OCI-LY1 (cell line): Measurements from ENCODE around the gene KLF15.

Experiments used
- H2AFZ ChIP-seq: fragments of 200-600 bp; sonication (generic), shearing (Covaris generic); 2 replicates; pipeline ENCODE4 v1.6.0; 2014; ENCODE audit warnings: antibody characterized with exemption, mild to moderate bottlenecking, low read length
- H3F3A ChIP-seq: fragments of 200-600 bp; sonication (generic), shearing (Covaris generic); 2 replicates; pipeline ENCODE4 v1.6.0; 2014; ENCODE audit warnings: mild to moderate bottlenecking, antibody characterized with exemption, low read length, moderate library complexity; ENCODE audit not compliant: insufficient read depth
- H3K27ac ChIP-seq: fragments of 200-600 bp; sonication (generic); 2 replicates; pipeline ENCODE4 v1.5.1; 2014; ENCODE audit warnings: low read length, mixed run types, mild to moderate bottlenecking, low read depth; ENCODE audit not compliant: poor library complexity, severe bottlenecking
- H3K27me3 ChIP-seq: fragments of 200-600 bp; sonication (generic); 2 replicates; pipeline ENCODE4 v1.6.0; 2014; ENCODE audit warnings: antibody characterized with exemption, mild to moderate bottlenecking, low read length, moderate library complexity; ENCODE audit not compliant: insufficient read depth
- H3K36me3 ChIP-seq: fragments of 200-600 bp; sonication (generic); 2 replicates; pipeline ENCODE4 v1.6.1; 2014; ENCODE audit warnings: mild to moderate bottlenecking, antibody characterized with exemption, low read length, moderate library complexity, mixed read lengths; ENCODE audit not compliant: insufficient read depth
- H3K4me1 ChIP-seq: fragments of 200-600 bp; sonication (generic); 2 replicates; pipeline ENCODE4 v1.5.1; 2014; ENCODE audit warnings: mild to moderate bottlenecking, low read length, moderate library complexity; ENCODE audit not compliant: insufficient read depth, severe bottlenecking
- H3K4me2 ChIP-seq: fragments of 200-600 bp; sonication (generic), shearing (Covaris generic); 2 replicates; pipeline ENCODE4 v1.6.1; 2014; ENCODE audit warnings: low read length
- H3K4me3 ChIP-seq: fragments of 200-600 bp; sonication (generic); 2 replicates; pipeline ENCODE4 v1.5.1; 2014; ENCODE audit warnings: low read length, low read depth, mild to moderate bottlenecking, mixed read lengths; ENCODE audit not compliant: poor library complexity, severe bottlenecking
- H3K79me2 ChIP-seq: fragments of 200-600 bp; shearing (Covaris generic); 2 replicates; pipeline ENCODE4 v1.6.1; 2016; ENCODE audit warnings: mixed run types, low read length, mixed read lengths; ENCODE audit not compliant: insufficient read depth
- H3K9ac ChIP-seq: fragments of 200-600 bp; sonication (generic), shearing (Covaris generic); 2 replicates; pipeline ENCODE4 v1.6.1; 2014; ENCODE audit warnings: mild to moderate bottlenecking, low read length, mixed read lengths
- H3K9me2 ChIP-seq: fragments of 200-600 bp; sonication (generic), shearing (Covaris generic); 2 replicates; pipeline ENCODE4 v1.6.1; 2014; ENCODE audit warnings: low read depth, mild to moderate bottlenecking, low read length, mixed read lengths
- H3K9me3 ChIP-seq: fragments of 200-600 bp; shearing (Covaris generic); 2 replicates; pipeline ENCODE4 v1.6.1; 2014; ENCODE audit warnings: low read length, mixed read lengths
- H4K20me1 ChIP-seq: fragments of 200-600 bp; sonication (generic), shearing (Covaris generic); 2 replicates; pipeline ENCODE4 v1.6.0; 2016; ENCODE audit warnings: mild to moderate bottlenecking, low read length; ENCODE audit not compliant: insufficient read depth
- EZH2 ChIP-seq: fragments of 200-600 bp; sonication (generic), shearing (Covaris generic); IDR thresholded peaks from 2 replicates; pipeline ENCODE4 v1.8.0; 2017; ENCODE audit warnings: borderline replicate concordance, mixed run types, mild to moderate bottlenecking, antibody characterized with exemption, low read length, moderate library complexity, mixed read lengths
- TF ChIP-seq, protein P1 (sequence below): fragments of 200-600 bp; sonication (generic), shearing (Covaris generic); IDR thresholded peaks from 2 replicates; pipeline ENCODE4 v1.5.1; 2017; ENCODE audit warnings: mild to moderate bottlenecking, antibody characterized with exemption, low read length, moderate library complexity, mixed read lengths

The KLF15 gene

DNA sequence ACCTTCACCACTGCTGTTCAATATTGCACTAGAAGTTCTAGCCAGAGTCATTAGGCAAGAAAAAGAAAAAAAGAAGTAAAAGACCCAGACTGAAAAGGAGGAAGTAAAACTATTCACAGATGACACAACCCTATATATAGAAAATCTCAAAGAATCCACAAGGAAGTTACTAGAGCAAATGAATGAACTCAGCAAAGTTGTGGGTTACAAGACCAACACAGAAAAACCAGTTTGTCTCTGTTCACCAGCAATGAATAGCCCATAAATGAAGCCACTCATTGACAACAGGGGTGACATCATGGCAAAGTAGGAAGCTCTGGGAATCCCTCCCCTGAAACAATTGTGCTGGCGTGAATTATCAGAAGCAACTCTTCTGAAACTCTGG lies 42.1 kb upstream of the KLF15 start:
- Histone ChIP-seq H3K27me3 (no peaks in the 10 kb centered on the region), H3F3A (no peaks in the 10 kb centered on the region), H3K9ac (no peak overlapping the region), H3K4me2 (no peak overlapping the region), H3K36me3 (no peaks in the 10 kb centered on the region), H4K20me1 (no peaks in the 10 kb centered on the region), H3K79me2 (no peaks in the 10 kb centered on the region), H2AFZ (no peak overlapping the region), H3K9me2 (no peaks in the 10 kb centered on the region), H3K27ac (no peak overlapping the region), H3K4me3 (no peak overlapping the region), H3K9me3 (no peaks in the 10 kb centered on the region), H3K4me1 (no peaks in the 10 kb centered on the region)
- no peak for TF ChIP-seq EZH2
- TF ChIP-seq, protein P1, sequence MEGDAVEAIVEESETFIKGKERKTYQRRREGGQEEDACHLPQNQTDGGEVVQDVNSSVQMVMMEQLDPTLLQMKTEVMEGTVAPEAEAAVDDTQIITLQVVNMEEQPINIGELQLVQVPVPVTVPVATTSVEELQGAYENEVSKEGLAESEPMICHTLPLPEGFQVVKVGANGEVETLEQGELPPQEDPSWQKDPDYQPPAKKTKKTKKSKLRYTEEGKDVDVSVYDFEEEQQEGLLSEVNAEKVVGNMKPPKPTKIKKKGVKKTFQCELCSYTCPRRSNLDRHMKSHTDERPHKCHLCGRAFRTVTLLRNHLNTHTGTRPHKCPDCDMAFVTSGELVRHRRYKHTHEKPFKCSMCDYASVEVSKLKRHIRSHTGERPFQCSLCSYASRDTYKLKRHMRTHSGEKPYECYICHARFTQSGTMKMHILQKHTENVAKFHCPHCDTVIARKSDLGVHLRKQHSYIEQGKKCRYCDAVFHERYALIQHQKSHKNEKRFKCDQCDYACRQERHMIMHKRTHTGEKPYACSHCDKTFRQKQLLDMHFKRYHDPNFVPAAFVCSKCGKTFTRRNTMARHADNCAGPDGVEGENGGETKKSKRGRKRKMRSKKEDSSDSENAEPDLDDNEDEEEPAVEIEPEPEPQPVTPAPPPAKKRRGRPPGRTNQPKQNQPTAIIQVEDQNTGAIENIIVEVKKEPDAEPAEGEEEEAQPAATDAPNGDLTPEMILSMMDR = no peak

DNA sequence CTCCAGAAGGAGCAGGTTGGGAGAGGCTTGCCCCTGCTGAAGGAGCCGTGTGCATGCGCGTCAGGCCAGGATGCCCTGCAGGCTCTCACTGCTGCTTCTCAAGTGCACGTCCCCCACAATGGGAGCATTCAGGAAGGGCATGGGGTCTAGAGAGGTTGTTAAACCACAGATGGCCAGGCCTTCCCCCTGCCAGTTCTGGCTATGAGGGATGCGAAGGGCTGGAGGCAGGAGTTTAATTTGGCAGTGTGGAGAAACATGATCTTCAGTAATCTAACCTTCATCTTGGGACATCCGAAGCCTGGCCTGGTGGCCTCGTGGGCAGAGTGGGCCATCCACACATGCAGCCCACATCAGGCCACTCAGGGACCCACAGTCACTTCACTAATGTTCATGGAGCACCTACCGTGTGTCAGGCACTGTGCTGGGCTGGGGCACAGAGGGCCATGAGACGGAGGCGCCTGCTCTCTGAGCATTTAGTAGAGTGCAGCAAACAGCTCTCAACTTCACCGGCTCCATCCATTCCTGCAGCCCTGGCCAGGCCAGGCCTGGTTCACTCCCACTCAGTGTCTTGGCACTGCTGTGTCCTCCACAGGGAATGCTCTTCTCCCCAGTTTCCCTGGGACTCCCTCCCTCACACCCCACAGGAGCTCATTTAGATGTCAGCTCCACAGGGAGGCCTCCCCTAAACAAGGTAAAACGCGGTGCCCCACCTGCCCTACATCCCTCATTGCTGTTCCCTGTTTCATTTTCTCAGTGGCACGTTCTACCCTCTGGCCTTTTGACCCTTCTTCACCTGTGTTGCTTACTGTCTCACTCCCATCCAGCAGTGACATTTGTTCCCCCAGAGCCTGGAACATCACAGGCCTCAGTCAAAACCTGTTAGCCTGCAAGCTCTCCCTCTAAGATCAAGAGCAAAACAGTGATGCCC lies 41.5 kb upstream of the KLF15 start:
- Histone ChIP-seq H3K27me3 (no peaks in the 10 kb centered on the region), H3K27ac (no peak overlapping the region), H3K36me3 (no peaks in the 10 kb centered on the region), H3K9me2 (no peaks in the 10 kb centered on the region), H3K4me2 (no peak overlapping the region), H4K20me1 (no peaks in the 10 kb centered on the region), H2AFZ (no peak overlapping the region), H3K9ac (no peak overlapping the region), H3K79me2 (no peaks in the 10 kb centered on the region), H3K4me1 (no peaks in the 10 kb centered on the region), H3K9me3 (no peaks in the 10 kb centered on the region), H3F3A (no peaks in the 10 kb centered on the region), H3K4me3 (no peak overlapping the region)
- TF ChIP-seq, protein P1 = no peak
- no peak for TF ChIP-seq EZH2

DNA sequence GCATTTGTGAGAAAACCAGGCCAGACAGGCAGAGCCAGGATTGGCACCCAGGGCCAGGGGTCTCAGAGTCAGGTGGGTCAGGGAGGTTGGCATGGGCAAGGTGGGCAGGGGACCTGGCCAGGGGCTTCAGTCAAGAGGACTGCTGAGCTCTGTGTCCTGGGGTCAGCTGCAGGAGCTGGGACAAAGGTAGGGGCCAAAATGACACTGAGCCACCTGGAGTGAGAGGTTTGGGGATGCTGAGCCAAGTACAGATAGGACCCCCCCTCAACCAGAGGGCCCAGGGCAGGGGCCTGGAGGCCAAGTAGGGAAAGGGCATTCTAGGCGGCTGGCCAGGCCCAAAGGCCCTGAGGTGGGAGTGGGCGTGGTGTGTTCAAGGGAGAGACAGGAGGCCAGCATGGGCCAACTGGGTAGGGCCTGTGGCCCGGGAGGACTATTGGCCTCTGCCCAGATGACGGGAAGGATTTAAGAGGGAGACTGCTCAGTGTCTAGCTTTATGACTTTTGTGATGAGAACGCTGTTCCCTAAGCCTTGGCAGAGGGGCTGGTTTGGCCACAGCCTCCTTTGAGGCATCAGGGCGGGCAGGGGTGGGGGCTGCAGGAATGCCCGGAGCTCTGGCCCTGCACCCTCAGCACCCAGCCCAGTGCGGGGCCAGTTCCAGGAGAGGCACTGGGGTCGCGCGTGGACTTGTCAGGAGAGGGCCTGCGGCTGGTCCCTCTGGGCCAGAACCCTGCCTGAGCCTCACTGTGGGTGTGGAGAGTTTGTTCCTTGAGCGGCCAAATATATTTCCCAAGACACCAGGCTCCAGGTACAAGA lies 40.6 kb upstream of the KLF15 start:
- Histone ChIP-seq H3K4me3 (no peak overlapping the region), H3K79me2 (no peaks in the 10 kb centered on the region), H3K9me2 (no peaks in the 10 kb centered on the region), H3K36me3 (no peaks in the 10 kb centered on the region), H3K9ac (no peak overlapping the region), H3K4me2 (no peak overlapping the region), H3K27ac (no peak overlapping the region), H4K20me1 (no peaks in the 10 kb centered on the region), H3F3A (no peaks in the 10 kb centered on the region), H3K27me3 (no peaks in the 10 kb centered on the region), H3K9me3 (no peaks in the 10 kb centered on the region), H3K4me1 (no peaks in the 10 kb centered on the region), H2AFZ (no peak overlapping the region)
- TF ChIP-seq EZH2 = no peak
- TF ChIP-seq, protein P1 = no peak
